Measurements from ENCODE around the gene HPN.
"Not testable (repeated sequence)": the region's sequence is repeated elsewhere in the genome, so short reads cannot be mapped to it uniquely, and the experiment has no call there.

Gene HPN

DNA sequence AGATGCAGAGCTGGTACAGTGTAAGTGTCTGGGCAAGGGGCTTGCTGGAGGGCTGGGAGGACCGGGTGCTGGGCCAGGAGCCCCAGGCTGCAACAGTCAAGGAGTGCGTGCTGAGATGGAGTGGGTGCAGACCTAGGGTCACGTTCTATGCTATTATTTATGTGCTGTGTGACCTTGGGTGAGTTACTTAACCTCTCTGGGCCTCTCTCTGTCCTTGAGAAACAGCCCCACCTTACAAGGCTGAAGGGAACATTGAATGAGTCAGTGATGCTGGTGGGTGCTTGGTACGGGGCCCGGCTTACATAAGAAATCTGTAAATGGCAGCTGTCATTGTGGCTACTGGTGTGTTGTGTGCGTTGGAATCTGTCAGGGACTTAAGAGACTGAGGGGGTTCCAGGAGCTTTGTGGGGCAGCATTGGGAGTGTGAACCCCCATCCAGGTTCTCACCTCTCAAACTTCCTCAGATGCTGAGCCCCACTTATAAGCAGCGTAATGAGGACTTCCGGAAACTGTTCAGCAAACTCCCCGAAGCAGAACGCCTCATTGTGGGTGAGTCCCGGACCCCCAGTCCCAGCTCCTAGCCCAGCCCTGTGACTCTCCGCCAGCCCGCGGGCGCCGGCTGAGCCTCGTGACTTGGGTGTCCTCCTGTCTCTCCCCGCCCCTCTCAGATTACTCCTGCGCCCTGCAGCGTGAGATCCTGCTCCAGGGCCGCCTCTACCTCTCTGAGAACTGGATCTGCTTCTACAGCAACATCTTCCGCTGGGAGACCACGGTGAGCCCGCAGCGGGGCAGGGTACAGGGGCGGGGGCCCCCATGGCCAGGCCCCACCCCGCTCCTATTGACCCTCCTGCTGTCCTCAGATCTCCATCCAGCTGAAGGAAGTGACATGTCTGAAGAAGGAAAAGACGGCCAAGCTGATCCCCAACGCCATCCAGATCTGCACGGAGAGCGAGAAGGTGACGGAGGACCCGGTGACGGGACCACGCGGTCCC is 31.8 kb upstream of the HPN start:
- DNase-seq (ENCODE audit: low spot score): no peak

GRCh38 chr19:35011091-35011689 is 30.3 kb upstream of the HPN start:
- DNase-seq (ENCODE audit: low spot score): no peak

DNA sequence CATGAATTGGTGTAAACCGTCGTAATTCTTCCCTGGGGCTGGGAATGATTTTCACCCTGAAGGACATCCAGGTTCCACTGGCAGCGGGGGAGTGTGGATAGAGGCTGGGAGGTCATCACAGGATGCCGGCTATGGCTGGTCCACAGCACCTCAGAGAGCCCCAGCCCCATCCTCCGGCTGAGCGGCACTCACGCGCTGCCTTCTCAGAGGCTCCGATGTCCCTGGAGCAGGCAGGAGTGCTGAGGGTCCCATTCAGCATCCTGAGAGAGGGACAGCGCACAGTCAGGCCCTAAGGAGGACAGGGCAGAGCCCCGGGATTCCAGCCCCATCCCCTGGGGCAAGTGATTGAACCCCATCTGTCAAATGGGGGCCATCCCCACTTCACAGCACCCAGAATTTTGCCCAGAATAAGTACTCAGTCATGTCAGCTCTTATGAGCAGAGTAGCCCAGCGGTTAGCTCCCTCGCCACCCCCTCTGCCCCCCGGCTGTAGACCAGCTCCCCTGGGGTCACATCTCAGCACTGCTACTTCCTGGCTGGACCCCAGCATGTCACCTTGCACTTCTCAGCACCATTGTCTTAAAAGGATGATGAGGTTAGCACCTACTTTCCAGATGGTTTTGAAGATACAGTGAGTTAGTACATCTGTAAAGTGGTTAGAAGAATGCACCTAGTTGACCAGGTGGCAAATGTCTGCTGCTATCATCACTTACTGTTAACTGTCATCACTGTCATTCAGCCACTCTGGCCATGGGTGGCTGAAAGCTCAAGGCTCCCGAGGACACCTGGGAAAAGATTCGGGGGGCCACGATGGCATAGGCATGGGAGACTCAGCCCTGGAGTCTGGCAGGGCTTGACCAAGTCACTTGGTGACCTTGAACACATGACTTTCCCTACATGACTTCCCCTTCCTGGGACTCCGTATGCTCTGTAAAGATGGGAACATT is 29.5 kb upstream of the HPN start:
- no peak for DNase-seq (ENCODE audit: low spot score)

DNA sequence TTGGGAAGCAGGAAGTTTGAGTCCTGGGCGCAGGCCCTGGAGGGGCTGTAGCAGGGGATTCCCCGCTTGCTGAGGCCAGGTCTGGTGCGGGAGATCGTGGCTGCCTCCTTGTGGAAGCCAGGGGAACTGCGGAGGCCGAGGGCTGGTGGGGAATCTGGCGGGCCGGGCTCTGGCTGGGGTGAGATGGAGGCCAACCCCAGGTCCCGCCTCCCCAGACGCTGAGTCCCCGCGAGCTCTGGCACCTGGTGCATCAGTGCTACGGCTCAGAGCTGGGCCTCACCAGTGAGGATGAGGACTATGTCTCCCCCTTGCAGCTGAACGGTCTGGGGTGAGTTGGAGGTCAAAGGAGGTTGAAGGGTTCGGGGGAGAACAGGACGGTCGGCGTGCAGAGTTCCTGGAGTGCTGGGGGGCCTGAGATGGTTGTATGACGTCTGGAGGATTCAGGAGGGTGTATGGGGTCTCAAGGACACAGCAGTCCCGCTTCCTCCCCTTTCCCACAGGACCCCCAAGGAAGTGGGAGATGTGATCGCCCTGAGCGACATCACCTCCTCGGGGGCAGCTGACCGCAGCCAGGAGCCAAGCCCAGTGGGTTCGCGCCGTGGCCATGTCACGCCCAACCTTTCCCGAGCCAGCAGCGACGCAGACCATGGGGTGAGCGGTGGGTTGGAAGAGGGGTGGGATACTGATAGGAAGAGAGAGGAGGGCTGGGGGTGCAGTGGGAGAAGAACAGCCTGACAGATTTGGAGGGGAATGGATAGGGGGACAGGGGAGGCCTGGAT is 28.3 kb upstream of the HPN start:
- DNase-seq (ENCODE audit: low spot score): peak; percentile 91

DNA sequence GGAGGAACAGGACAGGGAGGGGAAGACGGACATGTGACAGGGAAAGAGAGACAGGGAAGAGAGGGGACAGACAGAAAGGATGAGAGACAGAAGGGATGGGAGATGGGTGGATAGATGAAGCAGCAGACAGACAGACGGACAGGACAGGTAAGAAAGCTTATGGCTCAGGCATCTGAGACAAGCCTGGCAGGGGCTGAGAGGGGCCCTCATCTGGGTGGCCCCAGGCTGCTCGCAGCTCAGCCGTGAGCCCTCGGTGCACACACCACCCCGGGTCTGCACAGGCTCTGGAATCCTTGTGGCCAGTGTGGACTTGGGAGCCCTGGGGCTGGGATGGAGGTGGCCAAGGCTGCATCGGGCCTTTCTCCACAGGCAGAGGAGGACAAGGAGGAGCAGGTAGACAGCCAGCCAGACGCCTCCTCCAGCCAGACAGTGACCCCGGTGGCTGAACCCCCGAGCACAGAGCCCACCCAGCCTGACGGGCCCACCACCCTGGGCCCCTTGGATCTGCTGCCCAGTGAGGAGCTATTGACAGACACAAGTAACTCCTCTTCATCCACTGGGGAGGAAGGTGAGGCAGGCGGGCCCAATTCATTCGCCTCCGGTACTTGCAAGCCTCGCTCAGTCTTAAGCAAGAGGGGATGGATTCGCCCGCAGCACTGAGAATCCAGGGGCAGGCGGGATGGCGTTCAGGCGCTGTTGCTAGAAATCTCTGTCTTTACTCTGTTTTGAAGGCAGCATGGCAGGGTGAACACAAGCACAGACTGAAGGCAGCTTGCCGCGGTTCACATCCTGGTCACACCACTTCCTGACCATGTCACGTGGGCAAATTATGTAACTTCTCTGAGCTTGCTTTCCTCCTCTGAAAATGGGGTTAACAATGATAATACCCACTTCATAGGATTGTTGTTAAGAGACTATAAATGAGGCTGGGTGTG is 27.4 kb upstream of the HPN start:
- DNase-seq (ENCODE audit: low spot score): no peak

DNA sequence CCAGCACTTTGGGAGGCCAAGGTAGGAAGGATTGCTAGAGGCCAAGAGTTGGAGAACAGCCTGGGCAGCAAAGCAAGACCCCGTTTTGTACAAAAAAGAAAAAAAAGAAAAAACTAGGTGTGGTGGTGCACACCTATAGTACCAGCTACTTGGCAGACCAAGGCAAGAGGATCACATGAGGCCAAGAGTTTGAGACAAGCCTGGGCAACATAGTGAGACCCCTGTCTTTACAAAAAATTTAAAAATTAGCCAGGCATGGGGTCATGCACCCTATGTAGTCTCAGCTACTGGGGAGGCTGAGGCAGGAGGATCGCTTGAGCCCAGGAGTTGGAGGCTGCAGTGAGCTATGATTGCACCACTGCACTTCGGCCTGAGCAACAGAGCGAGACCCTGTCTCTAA is 26.7 kb upstream of the HPN start:
- not testable (repeated sequence) for DNase-seq (ENCODE audit: low spot score)

- DNase-seq (ENCODE audit: low spot score): no peak
Measured at GRCh38 chr19:35015270-35015953, 26.1 kb upstream of the HPN start.

- DNase-seq (ENCODE audit: low spot score): no peak
Measured at GRCh38 chr19:35015954-35016351, 25.6 kb upstream of the HPN start.

DNA sequence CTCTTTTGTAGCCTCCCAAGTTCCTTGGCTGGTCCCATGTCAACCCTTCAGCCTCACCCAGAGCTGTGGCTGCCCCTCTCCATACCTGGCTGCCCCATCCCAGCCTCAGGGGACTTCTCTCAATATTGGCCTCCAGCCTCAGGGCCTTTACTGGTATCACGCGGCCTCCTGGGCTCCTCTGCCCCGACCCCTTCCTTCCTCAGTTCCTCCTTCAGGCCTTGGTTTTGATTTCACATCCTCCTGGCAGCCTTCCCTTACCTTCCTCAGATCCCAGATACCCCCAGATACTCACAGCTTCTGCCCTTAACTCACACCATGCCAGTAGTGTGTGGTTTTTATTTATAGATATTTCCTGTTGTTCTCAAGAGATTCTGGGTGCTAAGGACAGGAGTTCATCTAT is 24.0 kb upstream of the HPN start:
- DNase-seq (ENCODE audit: low spot score): no peak

- no peak for DNase-seq (ENCODE audit: low spot score)
Measured at GRCh38 chr19:35018379-35018778, 23.1 kb upstream of the HPN start.

- no peak for DNase-seq (ENCODE audit: low spot score)
Measured at GRCh38 chr19:35019144-35019543, 22.4 kb upstream of the HPN start.

DNA sequence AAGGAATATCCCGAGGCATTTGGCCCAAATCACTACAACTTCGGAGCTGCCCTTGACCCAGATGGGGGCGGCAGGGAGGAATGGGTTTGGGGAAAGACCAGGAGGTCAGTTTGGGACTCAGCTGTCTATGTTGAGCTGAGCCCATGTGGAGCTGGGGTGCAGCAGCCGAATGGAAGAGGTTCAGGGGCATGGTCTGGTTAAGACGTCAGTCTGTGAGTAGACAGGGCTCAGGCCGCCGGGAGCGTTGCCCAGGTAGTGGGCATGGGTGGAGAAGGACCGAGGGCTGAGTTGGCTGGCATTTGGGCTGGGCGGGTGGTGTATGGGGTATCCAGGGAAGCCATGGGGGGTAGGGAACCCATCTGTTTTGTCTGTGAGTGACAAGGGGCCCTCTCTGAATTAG is 20.5 kb upstream of the HPN start:
- no peak for DNase-seq (ENCODE audit: low spot score)

- DNase-seq (ENCODE audit: low spot score): no peak
Measured at GRCh38 chr19:35021596-35021995, 19.9 kb upstream of the HPN start.

- no peak for DNase-seq (ENCODE audit: low spot score)
Measured at GRCh38 chr19:35022460-35022859, 19.1 kb upstream of the HPN start.

GRCh38 chr19:35023428-35023827 is 18.1 kb upstream of the HPN start:
- DNase-seq (ENCODE audit: low spot score): no peak

DNA sequence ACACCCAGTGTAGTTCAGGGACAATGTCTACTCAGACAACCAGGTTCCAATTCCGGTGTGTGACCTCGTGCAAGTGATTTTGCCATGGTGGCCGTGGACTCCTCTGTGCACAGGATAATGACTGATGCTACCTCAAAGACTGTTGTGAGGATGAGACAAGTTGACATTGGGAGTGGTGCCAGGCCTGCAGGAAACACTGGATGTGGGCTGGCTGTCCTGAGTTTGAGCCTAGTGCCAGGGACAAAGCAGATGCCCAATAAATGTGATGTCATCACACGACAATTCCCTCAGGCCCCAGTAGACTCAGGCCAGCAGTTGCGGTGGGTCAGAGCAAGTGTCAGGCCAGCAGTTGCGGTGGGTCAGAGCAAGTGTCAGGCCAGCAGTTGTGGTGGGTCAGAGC is 17.4 kb upstream of the HPN start:
- DNase-seq (ENCODE audit: low spot score): no peak

DNA sequence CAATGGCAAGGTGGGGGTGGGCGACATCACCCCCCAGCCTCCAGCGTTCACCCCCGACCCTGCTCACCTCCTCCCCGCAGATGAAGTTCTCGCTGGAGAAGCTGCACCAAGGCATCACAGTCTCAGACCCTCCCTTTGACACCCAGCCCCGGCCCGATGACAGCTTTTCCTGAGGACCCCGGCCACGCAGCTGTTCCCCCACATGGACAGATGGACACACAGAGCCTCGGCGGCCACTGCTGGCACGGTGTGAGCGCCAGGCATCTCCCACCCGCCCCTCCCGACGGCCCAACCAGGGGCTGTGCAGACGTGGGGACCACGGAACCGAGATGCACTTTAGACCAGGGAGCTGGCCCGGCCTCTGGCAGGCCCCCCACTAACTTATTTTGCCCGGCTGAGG is 15.6 kb upstream of the HPN start:
- DNase-seq (ENCODE audit: low spot score): no peak

DNA sequence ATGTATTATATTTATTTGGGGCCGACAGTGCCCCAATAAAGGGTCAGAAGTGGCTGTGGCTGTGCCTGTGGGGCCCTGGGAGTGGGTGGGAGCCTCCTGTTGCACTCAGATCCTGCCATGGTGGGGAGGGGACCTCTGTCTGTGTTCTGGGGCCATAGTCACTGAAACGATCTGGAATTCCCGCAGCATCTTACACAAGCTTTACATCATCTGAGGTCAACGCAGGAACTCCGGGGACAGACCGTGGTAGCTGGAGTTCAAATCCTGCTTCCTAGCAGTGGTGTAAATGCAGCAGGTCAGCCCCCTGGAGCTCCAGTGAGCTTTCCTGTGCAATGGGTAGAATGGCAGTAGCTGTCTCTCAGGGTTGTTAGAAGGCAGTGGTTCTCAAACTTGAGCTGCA is 15.1 kb upstream of the HPN start:
- DNase-seq (ENCODE audit: low spot score): no peak

DNA sequence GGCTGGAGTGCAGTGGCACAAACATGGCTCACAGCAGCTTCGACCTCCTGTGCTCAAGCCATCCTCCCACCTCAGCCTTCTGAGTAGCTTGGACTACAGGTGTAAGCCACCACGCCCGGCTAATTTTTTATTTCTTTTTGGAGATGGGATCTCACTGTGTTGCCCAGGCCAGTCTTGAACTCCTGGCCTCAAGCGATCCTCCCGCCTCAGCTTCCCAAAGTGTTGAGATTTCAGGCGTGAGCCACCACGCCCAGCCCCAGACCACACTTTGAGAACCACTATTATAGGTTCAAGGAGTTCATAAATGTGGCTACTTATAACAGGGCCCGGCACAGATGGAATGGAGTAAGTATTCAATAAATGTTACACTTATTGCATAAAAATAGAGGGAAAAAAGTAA is 14.5 kb upstream of the HPN start:
- DNase-seq (ENCODE audit: low spot score): no peak
